NCI-H187 (cell line): ENCODE measurements around the gene TWNK.

Experiments used
- DNase-seq, 2 experiments: peaks; one replicate each; lab custom pipeline; 2025; lab: John Stamatoyannopoulos, UW

The TWNK gene

GRCh38 chr10:100986952-100987684 is at the start of gene TWNK, which contains the start of gene MRPL43:
TSS of gene TWNK (plus strand) at chr10:100987543. CDS start at chr10:100988211, 668 bp downstream.
TSS of gene MRPL43 (minus strand) at chr10:100987497. CDS start at chr10:100987443, 54 bp downstream.
- peak; percentile 11 to 47 for DNase-seq

- DNase-seq = no peak
Observed at GRCh38 chr10:100939763-100940344, 47.5 kb upstream of the TWNK start.

DNA sequence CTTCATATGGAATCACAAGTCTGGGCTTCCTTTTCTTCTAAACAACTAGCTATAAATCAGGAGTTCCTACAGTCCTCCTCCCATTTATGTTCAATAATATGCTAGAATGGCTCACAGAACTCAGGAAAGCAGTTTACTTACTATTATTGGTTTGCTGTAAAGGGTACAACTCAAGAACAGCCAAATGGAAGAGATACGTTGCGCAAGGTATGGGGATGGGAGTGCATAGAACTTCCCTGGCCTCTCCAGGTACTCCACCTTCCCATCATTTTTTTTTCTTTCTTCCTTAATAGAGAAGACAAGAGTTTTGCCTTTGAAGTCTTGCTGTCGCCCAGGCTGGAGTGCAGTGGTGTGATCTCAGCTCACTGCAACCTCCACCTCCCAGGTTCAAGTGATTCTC is 45.1 kb upstream of the TWNK start:
- DNase-seq = no peak

- no peak for DNase-seq
Observed at GRCh38 chr10:100943508-100943907, 43.8 kb upstream of the TWNK start.

- no peak for DNase-seq
Observed at GRCh38 chr10:100945754-100946153, 41.6 kb upstream of the TWNK start.

- no peak for DNase-seq
Observed at GRCh38 chr10:100948916-100949315, 38.4 kb upstream of the TWNK start.

GRCh38 chr10:100960251-100960650 is 27.1 kb upstream of the TWNK start:
- no peak for DNase-seq

- DNase-seq = no peak
Observed at GRCh38 chr10:100962351-100963080, 24.8 kb upstream of the TWNK start.

DNA sequence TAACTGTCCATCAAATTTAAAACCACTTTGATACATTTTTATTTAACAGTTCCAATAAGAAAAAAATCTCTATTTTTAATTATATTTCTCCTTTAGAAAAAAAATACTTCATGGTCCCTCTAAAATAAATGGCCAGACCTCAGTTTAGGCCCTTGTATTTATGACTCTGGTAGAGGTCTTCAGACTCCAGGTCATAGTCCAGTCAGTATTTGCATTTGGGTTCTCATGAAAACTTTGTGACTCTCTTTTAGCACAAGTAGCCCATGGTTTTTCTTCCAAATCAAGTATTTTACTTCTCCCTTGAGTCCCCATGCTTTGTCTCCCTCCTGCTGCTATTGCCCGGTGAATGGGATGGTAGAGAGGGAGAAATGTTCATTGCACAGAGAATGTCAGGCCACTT is 23.5 kb upstream of the TWNK start:
- DNase-seq = no peak

GRCh38 chr10:100965820-100966219 is 21.5 kb upstream of the TWNK start:
- DNase-seq = no peak

- DNase-seq = no peak
Observed at GRCh38 chr10:100966887-100967286, 20.5 kb upstream of the TWNK start.

DNA sequence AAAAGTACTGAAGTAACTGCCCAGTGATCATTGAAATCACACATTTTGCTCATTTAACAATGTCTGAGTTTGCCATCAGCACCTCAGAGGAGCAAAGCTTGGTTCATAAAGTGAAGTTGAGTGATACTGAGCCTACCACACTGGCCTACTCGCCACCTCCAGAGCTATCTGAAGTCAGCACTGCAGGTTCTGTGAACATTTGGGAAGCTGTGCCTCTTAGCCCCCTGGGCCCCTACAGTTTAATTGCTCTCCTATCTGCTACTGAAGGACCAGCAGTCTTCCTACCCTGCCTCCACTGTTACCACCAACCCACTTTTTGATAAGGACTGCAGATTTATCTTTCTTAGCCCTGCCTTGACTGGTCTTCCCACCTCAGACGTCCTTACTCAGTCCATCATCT is 20.0 kb upstream of the TWNK start:
- no peak for DNase-seq

DNA sequence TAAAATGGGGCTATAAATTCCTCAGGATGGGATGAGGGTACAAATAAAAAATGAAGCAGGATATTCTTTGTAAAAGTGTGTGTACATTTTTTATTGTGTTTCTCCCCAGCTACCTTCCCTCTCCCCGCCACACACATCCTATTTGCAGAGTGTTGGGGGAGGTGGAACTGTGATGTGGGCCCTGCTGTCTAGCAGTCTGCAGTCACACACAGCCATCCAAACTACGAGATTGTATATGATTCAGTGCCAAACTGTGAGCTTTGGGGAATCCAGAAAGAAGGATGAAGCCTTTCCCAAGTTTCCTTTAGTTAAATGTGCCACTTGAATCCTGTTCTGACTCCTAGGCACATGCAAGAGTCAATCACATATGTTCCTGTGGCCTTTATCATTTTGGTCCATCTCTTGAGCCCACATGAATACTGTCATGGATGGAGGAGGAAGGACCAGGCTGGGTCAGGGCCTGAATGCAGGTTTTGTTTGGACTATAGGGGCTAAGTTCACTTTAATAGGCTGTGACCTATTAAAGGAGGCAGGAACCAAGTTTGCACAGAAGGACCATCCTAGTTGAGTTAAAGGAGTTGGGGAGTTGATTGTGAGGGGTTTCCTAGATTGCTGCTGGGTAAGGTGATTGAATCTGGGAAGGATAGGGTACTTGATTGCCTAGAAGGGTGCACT is 19.1 kb upstream of the TWNK start:
- DNase-seq = no peak

DNA sequence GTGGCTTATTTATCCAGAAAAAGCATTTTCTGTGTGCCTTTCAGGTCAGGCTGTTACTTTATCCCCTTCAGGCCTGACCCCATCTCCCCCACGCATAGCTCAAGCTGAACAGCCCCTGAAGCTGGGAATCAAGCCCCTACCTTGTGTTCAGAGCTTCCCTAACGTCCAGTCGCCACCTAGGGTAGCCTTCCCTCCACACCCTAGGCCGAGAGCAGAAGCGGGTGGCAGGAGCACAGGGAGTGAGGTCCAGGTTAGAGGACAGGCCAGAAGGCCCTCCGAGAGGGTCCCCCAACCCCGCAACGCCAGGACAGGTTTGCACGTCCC is 18.5 kb upstream of the TWNK start:
- DNase-seq = no peak

DNA sequence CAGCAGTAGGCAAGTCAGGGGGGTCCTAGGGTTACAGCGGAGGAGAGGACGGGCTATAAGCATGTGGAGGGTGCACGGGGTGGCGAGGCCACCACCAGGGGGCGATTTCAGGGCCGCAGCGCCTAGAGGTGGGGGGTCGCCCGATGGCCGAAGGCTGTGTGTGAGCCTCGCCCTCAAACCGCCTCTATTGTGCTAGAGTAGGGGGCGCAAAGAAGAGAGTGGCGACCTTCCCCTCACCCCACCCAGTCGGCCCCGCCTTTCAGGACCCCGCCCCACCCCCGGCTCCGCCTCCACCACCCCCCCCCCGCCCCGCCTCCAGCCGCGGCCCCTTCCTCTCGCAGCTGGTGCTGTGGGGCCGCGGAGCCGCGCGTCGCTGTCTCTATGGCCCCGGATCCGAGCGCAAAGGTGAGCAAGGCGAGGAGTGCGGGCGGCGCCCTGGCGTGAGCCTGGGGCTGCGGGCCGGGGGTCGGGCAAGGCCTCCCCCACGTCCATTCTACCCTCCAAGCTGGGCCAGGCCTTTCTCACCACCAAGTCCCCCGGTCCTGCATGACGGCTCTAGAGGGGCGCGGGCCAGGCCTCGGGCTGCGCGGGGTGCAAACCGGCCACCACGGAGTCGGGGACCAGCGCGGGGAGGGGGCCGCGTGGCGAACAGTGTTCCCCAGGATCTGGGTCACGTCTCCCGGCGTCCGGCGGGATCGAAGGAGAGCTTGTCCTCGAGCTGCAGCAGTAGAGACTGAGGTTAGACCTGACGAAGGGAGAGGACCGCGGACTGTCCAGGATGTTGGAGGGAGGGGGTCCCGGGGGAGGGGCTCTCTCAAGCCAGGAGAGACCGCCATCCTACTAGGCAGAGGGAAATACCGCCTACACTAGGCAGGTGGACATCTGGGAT is 17.9 kb upstream of the TWNK start, which contains the start of gene SEMA4G:
Gene SEMA4G, plus strand, starts transcription at position 318 of the 889 bp plus-strand sequence. CDS start 3,409 bp downstream, outside the sequence.
- peak in 1 of 2 experiments; percentile 4 for DNase-seq

DNA sequence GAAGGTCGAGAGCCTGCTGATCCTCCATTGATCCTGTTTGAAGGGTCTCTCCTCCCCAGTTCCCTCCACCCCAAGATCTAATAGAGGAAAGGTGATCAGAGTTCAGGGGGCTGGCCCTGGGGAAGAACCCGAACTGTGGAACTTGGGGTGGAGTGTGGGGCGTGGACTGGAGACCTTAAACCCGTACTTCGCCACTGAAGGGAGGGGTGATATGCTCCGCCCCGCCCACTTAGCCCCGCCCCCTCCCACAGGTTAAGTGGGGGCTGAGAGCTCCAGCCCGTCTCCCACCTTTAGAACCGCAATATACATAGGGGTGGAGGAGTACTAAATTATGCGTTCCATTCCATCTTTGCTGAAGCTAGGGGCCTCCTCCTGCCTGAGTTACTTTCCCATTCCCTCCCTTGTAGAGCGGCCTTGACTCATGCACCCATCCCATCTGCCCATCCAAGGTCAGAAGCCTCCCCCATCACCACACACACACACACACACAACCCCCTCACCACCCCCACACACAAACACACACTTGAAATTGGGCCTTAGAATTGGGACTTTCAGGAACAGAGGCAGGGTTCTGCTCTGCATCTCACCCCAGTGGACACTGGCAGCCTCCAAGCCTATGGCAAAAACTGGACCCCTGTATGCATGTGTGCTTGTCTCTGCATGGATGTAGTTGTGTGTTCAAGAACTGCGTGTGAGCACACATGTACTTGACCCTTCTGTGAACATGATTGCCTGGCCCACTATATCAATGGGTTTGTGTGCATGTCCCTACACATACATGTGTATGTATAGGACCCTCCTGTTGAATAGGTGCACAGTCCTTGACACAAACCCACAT is 17.0 kb upstream of the TWNK start:
- DNase-seq = no peak

GRCh38 chr10:100970914-100971811 is 16.2 kb upstream of the TWNK start:
- no peak for DNase-seq

DNA sequence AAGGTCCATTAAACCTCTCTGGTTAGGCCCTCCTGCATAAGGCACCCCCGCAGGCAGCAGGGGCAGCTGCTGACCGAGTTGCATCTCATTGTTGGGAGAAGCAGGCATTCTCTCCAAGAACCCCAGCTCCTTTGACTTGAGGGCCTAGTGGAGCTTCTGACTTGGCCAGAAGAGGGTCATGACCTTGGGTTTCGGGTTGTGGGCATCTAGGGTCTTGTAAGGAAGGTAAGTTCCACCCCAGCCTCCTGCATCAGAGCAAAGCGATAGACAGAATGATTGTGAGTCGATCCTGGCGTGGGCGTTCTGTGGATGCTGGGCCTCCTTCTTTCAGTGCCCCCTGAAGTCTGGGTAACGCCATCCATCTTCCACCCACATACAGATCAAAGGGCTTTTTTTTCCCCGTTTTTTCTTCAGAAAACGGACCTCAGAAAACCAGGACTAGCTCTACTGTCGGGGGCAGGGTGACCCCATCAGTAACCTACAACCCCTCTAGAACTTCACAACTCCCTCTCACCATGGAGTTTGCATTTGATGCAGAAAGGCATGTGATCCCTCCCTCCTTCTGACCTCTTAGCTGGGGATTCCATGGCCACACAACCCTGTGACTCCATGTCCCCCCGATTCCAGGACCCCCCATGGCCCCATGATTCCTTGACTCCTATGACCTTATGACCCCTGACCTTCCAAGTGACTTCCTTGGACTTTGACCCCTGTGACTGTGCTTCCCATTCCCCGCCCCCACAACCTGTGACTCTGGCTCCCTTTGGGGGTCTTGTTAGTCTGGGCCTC is 15.0 kb upstream of the TWNK start:
- DNase-seq = no peak
